H9 (cell line): ENCODE data around the gene NFKBIA. TPM values are rescaled to one million over a fixed set of nuclear protein-coding genes. Genes with fewer than 3 reads are reported as not detected.

Source experiments
- DNase-seq: peaks from one replicate; pipeline ENCODE4 v3.0.0-alpha.2; 2017
- H2AFZ ChIP-seq: one replicate; pipeline ENCODE4 v1.6.1; 2013; ENCODE audit warnings: mild to moderate bottlenecking, low read length, control low read depth, moderate library complexity
- H2AK5ac ChIP-seq: 2 replicates; pipeline ENCODE4 v1.6.1; 2013; ENCODE audit warnings: low read length, control low read depth, mixed read lengths; ENCODE audit not compliant: insufficient read length
- H2BK120ac ChIP-seq: one replicate; pipeline ENCODE4 v1.6.1; 2013; ENCODE audit warnings: low read depth, mild to moderate bottlenecking, low read length, control low read depth, inconsistent platforms; ENCODE audit not compliant: poor library complexity, severe bottlenecking
- H2BK12ac ChIP-seq: 2 replicates; pipeline ENCODE4 v1.6.1; 2013; ENCODE audit warnings: low read length, control low read depth, mixed read lengths, low read depth; ENCODE audit not compliant: insufficient read length
- H2BK15ac ChIP-seq: 2 replicates; pipeline ENCODE4 v1.6.1; 2013; ENCODE audit warnings: low read depth, low read length, control low read depth
- H2BK20ac ChIP-seq: one replicate; pipeline ENCODE4 v1.6.1; 2013; ENCODE audit warnings: low read depth, mild to moderate bottlenecking, low read length, control low read depth, inconsistent platforms; ENCODE audit not compliant: poor library complexity, severe bottlenecking
- H2BK5ac ChIP-seq: 2 replicates; pipeline ENCODE4 v1.6.1; 2013; ENCODE audit warnings: low read length, control low read depth, mixed read lengths; ENCODE audit not compliant: insufficient read length
- H3K14ac ChIP-seq: 2 replicates; pipeline ENCODE4 v1.6.1; 2013; ENCODE audit warnings: low read length, control low read depth; ENCODE audit not compliant: insufficient read depth
- H3K18ac ChIP-seq: 2 replicates; pipeline ENCODE4 v1.6.1; 2013; ENCODE audit warnings: low read depth, mild to moderate bottlenecking, mixed read lengths, low read length, control low read depth; ENCODE audit not compliant: insufficient read length
- H3K23ac ChIP-seq: 2 replicates; pipeline ENCODE4 v1.6.1; 2013; ENCODE audit warnings: low read length, control low read depth, mixed read lengths, low read depth; ENCODE audit not compliant: insufficient read length
- H3K23me2 ChIP-seq: 2 replicates; pipeline ENCODE4 v1.6.1; 2013; ENCODE audit warnings: low read depth, mild to moderate bottlenecking, mixed read lengths, low read length, control low read depth; ENCODE audit not compliant: insufficient read length, poor library complexity, severe bottlenecking
- H3K27ac ChIP-seq: 2 replicates; pipeline ENCODE4 v1.5.1; 2013; ENCODE audit warnings: low read length, control low read depth, mixed read lengths, low read depth; ENCODE audit not compliant: insufficient read length
- H3K27me3 ChIP-seq: 2 replicates; pipeline ENCODE4 v1.6.1; 2013; ENCODE audit warnings: low read length, control low read depth, inconsistent platforms; ENCODE audit not compliant: insufficient read depth
- H3K4ac ChIP-seq: 2 replicates; pipeline ENCODE4 v1.6.1; 2013; ENCODE audit warnings: low read depth, mild to moderate bottlenecking, control low read depth, inconsistent platforms, low read length, moderate library complexity
- H3K4me1 ChIP-seq: 2 replicates; pipeline ENCODE4 v1.6.1; 2013; ENCODE audit warnings: low read length, control low read depth, inconsistent platforms; ENCODE audit not compliant: insufficient read depth
- H3K4me2 ChIP-seq: 2 replicates; pipeline ENCODE4 v1.6.1; 2013; ENCODE audit warnings: low read length, control low read depth, mixed read lengths; ENCODE audit not compliant: insufficient read length, insufficient read depth
- H3K56ac ChIP-seq: 2 replicates; pipeline ENCODE4 v1.6.1; 2013; ENCODE audit warnings: low read depth, mild to moderate bottlenecking, mixed read lengths, low read length, control low read depth; ENCODE audit not compliant: insufficient read length
- H3K79me1 ChIP-seq: 2 replicates; pipeline ENCODE4 v1.6.1; 2013; ENCODE audit warnings: low read depth, mild to moderate bottlenecking, moderate library complexity, low read length, control low read depth, inconsistent platforms; ENCODE audit not compliant: insufficient read depth, poor library complexity, severe bottlenecking
- H3K79me2 ChIP-seq: 2 replicates; pipeline ENCODE4 v1.6.1; 2013; ENCODE audit warnings: low read length, control low read depth, inconsistent platforms; ENCODE audit not compliant: insufficient read depth
- H3K9ac ChIP-seq: 2 replicates; pipeline ENCODE4 v1.6.1; 2013; ENCODE audit warnings: low read length, control low read depth, mixed read lengths; ENCODE audit not compliant: insufficient read length; ENCODE audit errors: extremely low read depth
- H3K9me3 ChIP-seq: one replicate; pipeline ENCODE4 v1.6.1; 2013; ENCODE audit warnings: low read depth, low read length, inconsistent platforms; ENCODE audit not compliant: control insufficient read depth
- H3T11ph ChIP-seq: one replicate; pipeline ENCODE4 v1.6.1; 2013; ENCODE audit warnings: mild to moderate bottlenecking, low read length, control low read depth, inconsistent platforms
- H4K20me1 ChIP-seq: one replicate; pipeline ENCODE4 v1.6.1; 2013; ENCODE audit not compliant: control insufficient read depth, insufficient read length, insufficient read depth
- H4K5ac ChIP-seq: 2 replicates; pipeline ENCODE4 v1.6.1; 2013; ENCODE audit warnings: low read depth, mild to moderate bottlenecking, mixed read lengths, low read length, control low read depth; ENCODE audit not compliant: insufficient read length
- H4K8ac ChIP-seq: replicated peaks from 2 replicates; pipeline ENCODE4 v1.6.1; 2013; ENCODE audit warnings: low read length, control low read depth, mixed read lengths, low read depth; ENCODE audit not compliant: insufficient read length
- H4K91ac ChIP-seq: 2 replicates; pipeline ENCODE4 v1.6.1; 2013; ENCODE audit warnings: low read depth, mild to moderate bottlenecking, moderate library complexity, mixed read lengths, low read length, control low read depth; ENCODE audit not compliant: insufficient read length
- H3K27ac Mint-ChIP-seq, 3 experiments: 2 replicates in 2 of 3; 3 replicates in 1 of 3; pipeline ENCODE4 v1.8.0; 2020 to 2021; ENCODE audit warnings: mixed read lengths in 3 of 3, mild to moderate bottlenecking in 1 of 3, moderate library complexity in 1 of 3
- H3K27me3 Mint-ChIP-seq: 2 replicates; pipeline ENCODE4 v1.8.0; 2021; ENCODE audit warnings: low read depth, mild to moderate bottlenecking, moderate library complexity, mixed read lengths
- H3K36me3 Mint-ChIP-seq, 3 experiments: 2 replicates in 2 of 3; 3 replicates in 1 of 3; pipeline ENCODE4 v1.8.0; 2020 to 2021; ENCODE audit warnings: low read depth in 3 of 3, mixed read lengths in 3 of 3; ENCODE audit not compliant: insufficient read depth in 1 of 3
- H3K4me1 Mint-ChIP-seq, 2 experiments: 2 replicates each; pipeline ENCODE4 v1.8.0; 2020; ENCODE audit warnings: mixed read lengths in 2 of 2
- H3K4me3 Mint-ChIP-seq, 2 experiments: 2 replicates in 1 of 2; 3 replicates in 1 of 2; pipeline ENCODE4 v1.8.0; 2020 to 2021; ENCODE audit warnings: mild to moderate bottlenecking in 2 of 2, mixed read lengths in 2 of 2, moderate library complexity in 1 of 2
- H3K9me3 Mint-ChIP-seq, 2 experiments: 2 replicates in 1 of 2; 3 replicates in 1 of 2; pipeline ENCODE4 v1.8.0; 2020; ENCODE audit warnings: mild to moderate bottlenecking in 2 of 2, mixed read lengths in 2 of 2, moderate library complexity in 1 of 2
- WGBS: extraction: QIAGEN DNeasy Blood & Tissue Kit; methylation state at CpG from one replicate; pipeline ENCODE4 v1.1.7; 2013; ENCODE audit warnings: missing lambda C conversion rate, low lambda C conversion rate, mixed read lengths; ENCODE audit not compliant: insufficient read length; ENCODE audit errors: extremely low coverage; 5-methylcytosine and 5-hydroxymethylcytosine counted together
- total RNA-seq: library from RNA; stranded (reverse); gene quantifications from 2 replicates; pipeline ENCODE4 v1.2.1, GENCODE V29; 2021
- TF ChIP-seq, protein P1 (sequence below): fragments of 200-600 bp; sonication (generic); conservative IDR thresholded peaks from 3 replicates; pipeline ENCODE4 v1.8.0; 2021; ENCODE audit warnings: antibody characterized with exemption, mild to moderate bottlenecking

NFKBIA gene
- total RNA-seq, 1 experiment from 2014 or later: 38.4 TPM

DNA sequence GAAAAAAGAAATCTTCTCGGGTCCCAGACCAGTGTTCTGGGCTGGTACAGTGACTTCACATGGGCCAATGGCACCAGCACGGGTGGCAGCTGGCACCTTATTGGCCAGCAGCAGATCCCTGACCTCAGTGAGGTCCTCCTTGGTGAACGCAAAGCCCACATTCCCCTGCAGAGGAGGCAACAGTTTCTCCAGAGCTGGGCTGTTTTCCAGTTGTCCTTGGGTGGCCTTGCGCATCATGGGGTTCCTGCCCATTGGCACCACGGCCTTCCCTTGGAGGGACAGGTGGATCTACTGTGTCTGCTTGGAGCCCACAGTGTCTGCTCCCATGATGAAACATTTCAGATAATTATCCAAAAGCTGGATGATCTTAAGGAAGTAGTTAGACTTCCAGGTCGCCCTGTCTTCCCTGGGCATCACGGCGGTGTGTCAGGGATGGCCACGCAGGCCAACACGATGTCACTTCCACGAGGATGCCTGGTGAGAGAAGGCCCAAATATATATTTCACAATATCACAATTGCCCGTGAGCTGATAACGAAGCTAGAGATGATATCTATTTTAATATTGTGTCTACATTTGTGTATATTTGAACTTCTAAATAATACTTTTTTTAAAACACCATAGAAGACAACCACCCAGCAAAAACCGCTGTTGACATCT, 15.8 kb downstream of the NFKBIA start:
- Histone ChIP-seq H4K20me1 (no peaks in the 10 kb centered on the region), H3K4me2 (no peak overlapping the region), H3K56ac (no peak overlapping the region), H3K9me3 (no peaks in the 10 kb centered on the region), H3K4ac (no peak overlapping the region), H3K4me1 (no peaks in the 10 kb centered on the region; the same call in 1 of the 2 replicates), H2BK20ac (no peak overlapping the region), H4K8ac (no peak overlapping the region), H2BK5ac (no peak overlapping the region), H2BK15ac (no peak overlapping the region), H2BK12ac (no peak overlapping the region), H3T11ph (no peak overlapping the region), H3K23me2 (no peaks in the 10 kb centered on the region), H4K91ac (no peak overlapping the region), H3K79me1 (no peaks in the 10 kb centered on the region), H2AK5ac (no peak overlapping the region), H3K27me3 (no peaks in the 10 kb centered on the region), H3K18ac (no peak overlapping the region), H3K9ac (no peak overlapping the region), H3K27ac (no peak overlapping the region), H4K5ac (no peak overlapping the region), H2AFZ (no peak overlapping the region), H3K23ac (no peak overlapping the region), H3K79me2 (no peaks in the 10 kb centered on the region), H3K14ac (no peak overlapping the region), H2BK120ac (no peak overlapping the region)
- H3K4me3 Mint-ChIP-seq: no peak overlapping the region
- TF ChIP-seq, protein P1, sequence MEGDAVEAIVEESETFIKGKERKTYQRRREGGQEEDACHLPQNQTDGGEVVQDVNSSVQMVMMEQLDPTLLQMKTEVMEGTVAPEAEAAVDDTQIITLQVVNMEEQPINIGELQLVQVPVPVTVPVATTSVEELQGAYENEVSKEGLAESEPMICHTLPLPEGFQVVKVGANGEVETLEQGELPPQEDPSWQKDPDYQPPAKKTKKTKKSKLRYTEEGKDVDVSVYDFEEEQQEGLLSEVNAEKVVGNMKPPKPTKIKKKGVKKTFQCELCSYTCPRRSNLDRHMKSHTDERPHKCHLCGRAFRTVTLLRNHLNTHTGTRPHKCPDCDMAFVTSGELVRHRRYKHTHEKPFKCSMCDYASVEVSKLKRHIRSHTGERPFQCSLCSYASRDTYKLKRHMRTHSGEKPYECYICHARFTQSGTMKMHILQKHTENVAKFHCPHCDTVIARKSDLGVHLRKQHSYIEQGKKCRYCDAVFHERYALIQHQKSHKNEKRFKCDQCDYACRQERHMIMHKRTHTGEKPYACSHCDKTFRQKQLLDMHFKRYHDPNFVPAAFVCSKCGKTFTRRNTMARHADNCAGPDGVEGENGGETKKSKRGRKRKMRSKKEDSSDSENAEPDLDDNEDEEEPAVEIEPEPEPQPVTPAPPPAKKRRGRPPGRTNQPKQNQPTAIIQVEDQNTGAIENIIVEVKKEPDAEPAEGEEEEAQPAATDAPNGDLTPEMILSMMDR: no peak
- H3K9me3 Mint-ChIP-seq: no peaks in the 10 kb centered on the region
- peaks cover 25 to 52% of the 10 kb centered on the region in 2 experiments for H3K4me1 Mint-ChIP-seq
- H3K27ac Mint-ChIP-seq: no peak overlapping the region
- no peaks in the 10 kb centered on the region; a peak in 1 of 7 replicates for H3K36me3 Mint-ChIP-seq
- H3K27me3 Mint-ChIP-seq: peaks cover 2% of the 10 kb centered on the region; the same call in 1 of the 2 replicates
- WGBS: no CpG with 5 or more reads among the region's 14 CpGs
- DNase-seq: no peak
